GM18505 (cell line): Measurements from ENCODE around the gene OLFM4.

Experiments
- ATAC-seq: cut with Tn5 transposase; IDR thresholded peaks from one replicate; pipeline ENCODE4 v1.9.1; 2021; ENCODE audit not compliant: unreplicated experiment
- POLR2A ChIP-seq: IDR thresholded peaks from 4 replicates; pipeline ENCODE4 v1.6.1; 2011; ENCODE audit warnings: borderline replicate concordance; ENCODE audit not compliant: insufficient read depth, insufficient read length; ENCODE audit errors: extremely low read depth

Gene OLFM4

GRCh38 chr13:53028637-53029203 lies at the start of gene OLFM4:
TSS of gene OLFM4 (plus strand) at chr13:53028813. CDS start at chr13:53028837, 24 bp downstream.
- ATAC-seq, result no peak
- no peak for TF ChIP-seq POLR2A

- ATAC-seq, result no peak
- TF ChIP-seq POLR2A, result no peak
Measured at GRCh38 chr13:52978989-52979388, 49.6 kb upstream of the OLFM4 start.

- TF ChIP-seq POLR2A, result no peak
- ATAC-seq, result no peak
Measured at GRCh38 chr13:52980695-52981094, 47.9 kb upstream of the OLFM4 start.

- no peak for TF ChIP-seq POLR2A
- no peak for ATAC-seq
Measured at GRCh38 chr13:52983836-52984235, 44.8 kb upstream of the OLFM4 start.

- ATAC-seq, result no peak
- no peak for TF ChIP-seq POLR2A
Measured at GRCh38 chr13:52984881-52985363, 43.7 kb upstream of the OLFM4 start.

- no peak for TF ChIP-seq POLR2A
- ATAC-seq, result no peak
Measured at GRCh38 chr13:52991344-52992020, 37.1 kb upstream of the OLFM4 start.

- no peak for ATAC-seq
- TF ChIP-seq POLR2A, result no peak
Measured at GRCh38 chr13:52992110-52992509, 36.5 kb upstream of the OLFM4 start.

- TF ChIP-seq POLR2A, result no peak
Measured at GRCh38 chr13:52994051-52994450, 34.6 kb upstream of the OLFM4 start.

GRCh38 chr13:52994865-52995264 lies 33.7 kb upstream of the OLFM4 start:
- no peak for ATAC-seq
- no peak for TF ChIP-seq POLR2A

More at GRCh38 chr13:52994051-52994450, 34.6 kb upstream of the OLFM4 start:
- no peak for ATAC-seq

DNA sequence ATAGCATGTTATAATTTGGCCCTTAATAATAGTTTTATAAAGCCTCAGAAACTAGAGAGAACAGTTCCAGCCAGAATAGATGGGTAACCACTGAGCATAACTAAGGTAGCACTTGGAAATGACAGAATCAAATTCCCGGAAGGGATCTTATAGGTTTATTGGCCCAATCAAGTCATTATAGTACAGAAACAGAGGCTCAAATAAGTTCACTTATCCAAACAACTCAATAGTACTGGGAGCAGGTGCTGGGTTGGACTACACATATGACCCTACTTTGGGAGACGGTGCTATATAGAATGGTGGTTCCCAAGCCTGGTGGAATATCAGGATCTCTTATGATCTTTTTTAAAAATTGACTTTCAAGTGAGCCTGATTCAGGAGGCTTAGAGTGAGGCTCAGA lies 32.7 kb upstream of the OLFM4 start:
- TF ChIP-seq POLR2A, result no peak
- ATAC-seq, result no peak

DNA sequence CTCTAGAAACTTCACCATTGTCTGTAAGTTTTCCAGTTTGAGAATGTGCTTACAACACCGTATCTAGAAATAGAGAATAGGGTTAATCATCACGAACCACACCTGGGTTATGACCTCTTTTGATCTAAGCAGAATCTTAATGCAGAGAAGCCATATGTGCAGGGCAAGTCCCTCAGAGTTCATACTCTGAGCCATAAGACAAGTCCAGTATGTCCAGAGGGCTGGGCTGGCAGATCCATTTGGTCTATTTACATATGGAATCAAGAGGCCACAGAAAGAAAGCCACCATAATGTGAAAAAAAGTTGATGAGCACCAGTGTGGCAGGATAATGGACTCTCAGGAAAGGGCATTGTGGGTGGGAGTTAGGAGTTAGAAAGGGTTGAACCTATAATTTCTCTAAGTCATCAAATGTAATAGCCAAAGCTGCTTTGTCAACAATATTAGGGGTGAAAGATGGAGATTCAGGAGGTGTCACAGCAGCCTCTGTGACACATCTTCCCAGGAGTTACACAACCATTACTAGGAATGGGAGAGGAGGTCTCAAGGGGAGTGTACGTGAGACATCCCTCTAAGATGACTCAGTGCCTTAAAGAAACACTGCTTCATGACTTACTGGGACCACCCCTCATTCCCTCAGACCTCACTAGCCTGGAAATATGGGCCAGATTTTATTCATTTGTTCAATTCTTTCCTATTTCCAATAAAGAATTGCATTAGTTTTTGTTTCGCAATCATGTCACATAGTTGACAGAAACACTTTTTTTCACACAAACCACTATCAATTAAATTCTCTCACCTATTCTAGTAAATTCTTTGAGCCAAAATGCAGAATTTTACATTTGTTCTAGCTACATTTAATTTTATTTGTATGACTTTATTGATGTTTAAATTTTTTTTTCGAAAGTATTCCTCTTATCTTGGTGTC lies 30.4 kb upstream of the OLFM4 start:
- no peak for TF ChIP-seq POLR2A
- no peak for ATAC-seq

- no peak for ATAC-seq
- no peak for TF ChIP-seq POLR2A
Measured at GRCh38 chr13:52999093-52999696, 29.4 kb upstream of the OLFM4 start.
